Measurements from ENCODE around the gene KRTAP15-1.

DNA sequence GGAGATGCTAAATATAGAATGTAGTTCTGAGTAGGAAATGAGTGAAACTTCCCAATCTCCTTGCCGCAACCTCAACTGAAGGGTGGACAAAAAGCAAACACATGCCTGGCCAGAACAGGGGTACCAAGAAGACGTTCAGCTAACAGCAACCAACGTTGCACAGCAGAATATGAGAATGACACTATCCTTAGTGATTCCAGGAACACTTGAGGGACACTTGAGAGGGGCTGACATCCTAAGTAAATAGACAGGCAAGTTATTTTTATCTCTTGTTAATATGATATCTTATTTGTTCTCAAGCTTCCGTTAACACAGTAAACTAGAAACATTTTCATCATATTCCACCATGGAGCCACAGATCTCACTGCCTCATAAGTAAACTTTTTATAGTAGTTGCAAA is 39.2 kb downstream of the KRTAP15-1 start:
- no peak for TF ChIP-seq POLR2A (IDR thresholded peaks at IDR 0.05)
- TF ChIP-seq, protein P1, sequence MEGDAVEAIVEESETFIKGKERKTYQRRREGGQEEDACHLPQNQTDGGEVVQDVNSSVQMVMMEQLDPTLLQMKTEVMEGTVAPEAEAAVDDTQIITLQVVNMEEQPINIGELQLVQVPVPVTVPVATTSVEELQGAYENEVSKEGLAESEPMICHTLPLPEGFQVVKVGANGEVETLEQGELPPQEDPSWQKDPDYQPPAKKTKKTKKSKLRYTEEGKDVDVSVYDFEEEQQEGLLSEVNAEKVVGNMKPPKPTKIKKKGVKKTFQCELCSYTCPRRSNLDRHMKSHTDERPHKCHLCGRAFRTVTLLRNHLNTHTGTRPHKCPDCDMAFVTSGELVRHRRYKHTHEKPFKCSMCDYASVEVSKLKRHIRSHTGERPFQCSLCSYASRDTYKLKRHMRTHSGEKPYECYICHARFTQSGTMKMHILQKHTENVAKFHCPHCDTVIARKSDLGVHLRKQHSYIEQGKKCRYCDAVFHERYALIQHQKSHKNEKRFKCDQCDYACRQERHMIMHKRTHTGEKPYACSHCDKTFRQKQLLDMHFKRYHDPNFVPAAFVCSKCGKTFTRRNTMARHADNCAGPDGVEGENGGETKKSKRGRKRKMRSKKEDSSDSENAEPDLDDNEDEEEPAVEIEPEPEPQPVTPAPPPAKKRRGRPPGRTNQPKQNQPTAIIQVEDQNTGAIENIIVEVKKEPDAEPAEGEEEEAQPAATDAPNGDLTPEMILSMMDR (IDR thresholded peaks at IDR 0.05): no peak
- TF ChIP-seq EP300 (IDR thresholded peaks at IDR 0.05): no peak

Data from stomach (tissue), 4 donors.